GM21367 (cell line): ENCODE data around the gene SAP30BP.

Experiments used
- ATAC-seq: cut with Tn5 transposase; IDR thresholded peaks from one replicate; pipeline ENCODE4 v1.9.1; 2021; ENCODE audit not compliant: unreplicated experiment

SAP30BP gene

DNA sequence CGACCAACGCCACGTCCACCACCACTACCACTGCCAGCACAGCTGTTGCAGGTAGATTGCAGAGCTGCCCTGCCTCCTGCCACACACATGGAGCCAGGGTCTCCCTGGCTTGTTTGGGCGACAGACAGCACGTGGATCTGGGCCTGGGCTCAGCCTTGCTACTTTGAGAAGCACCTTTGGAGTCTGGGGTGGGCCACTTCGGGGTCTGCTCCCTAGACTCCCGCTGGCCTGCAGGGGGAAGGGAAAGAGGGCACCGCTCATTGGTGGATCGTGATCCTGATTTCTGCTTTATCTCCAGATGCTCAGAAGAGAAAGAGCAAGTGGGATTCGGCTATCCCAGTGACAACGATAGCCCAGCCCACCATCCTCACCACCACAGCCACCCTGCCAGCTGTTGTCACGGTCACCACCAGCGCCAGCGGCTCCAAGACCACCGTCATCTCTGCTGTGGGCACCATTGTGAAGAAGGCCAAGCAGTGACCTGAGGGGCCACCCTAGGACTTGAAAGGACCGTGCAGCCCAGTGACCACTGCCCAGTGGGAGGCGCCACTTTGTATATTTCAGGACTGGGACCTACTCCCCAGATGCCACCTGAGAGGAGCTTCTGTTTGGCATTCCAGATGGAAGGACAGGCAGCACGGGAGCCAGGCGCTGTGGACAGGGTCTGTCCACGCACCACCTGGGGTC lies 39.0 kb downstream of the SAP30BP start:
- no peak for ATAC-seq

DNA sequence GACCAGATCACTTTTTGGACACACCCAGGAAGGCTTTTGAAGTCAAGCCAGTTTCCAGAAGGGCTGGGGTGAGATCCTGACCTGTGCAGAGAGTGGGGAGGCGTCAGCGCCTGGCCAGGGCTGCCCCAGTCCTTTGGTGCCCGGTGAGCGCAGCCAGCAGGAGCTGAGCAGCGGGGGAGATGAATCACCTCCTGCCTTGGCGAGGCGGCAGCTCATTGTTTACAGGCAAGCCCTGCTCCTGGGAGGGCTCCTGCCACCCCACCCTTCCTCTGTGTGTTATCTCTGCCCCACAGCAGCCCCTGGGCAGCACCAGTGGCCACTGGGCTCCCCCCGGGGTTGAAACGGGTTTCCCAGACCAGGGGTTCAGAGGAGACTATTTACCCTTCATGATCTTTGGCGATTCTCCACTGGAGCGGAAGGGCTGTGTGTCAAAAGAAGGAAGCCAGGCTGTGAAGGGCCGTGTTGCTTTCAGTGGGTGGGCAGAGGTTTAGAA lies 40.0 kb downstream of the SAP30BP start:
- no peak for ATAC-seq

DNA sequence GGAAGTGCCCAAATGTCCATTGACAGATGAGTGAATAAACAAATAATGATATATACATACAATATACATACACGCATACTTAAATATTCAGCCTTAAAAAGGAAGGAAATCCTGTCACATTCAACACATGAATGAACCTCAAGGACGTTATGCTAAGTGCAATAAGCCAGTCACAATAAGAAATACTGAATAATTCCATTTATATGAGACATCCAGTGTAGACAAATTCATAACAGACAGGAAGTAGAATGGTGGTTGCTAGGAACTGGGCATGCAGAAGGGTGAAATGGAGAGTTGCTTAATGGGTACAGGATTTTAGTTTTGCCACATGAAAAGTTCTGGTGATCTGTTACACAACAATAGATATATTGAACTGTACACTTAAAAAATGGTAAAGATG lies 45.3 kb downstream of the SAP30BP start:
- no peak for ATAC-seq

DNA sequence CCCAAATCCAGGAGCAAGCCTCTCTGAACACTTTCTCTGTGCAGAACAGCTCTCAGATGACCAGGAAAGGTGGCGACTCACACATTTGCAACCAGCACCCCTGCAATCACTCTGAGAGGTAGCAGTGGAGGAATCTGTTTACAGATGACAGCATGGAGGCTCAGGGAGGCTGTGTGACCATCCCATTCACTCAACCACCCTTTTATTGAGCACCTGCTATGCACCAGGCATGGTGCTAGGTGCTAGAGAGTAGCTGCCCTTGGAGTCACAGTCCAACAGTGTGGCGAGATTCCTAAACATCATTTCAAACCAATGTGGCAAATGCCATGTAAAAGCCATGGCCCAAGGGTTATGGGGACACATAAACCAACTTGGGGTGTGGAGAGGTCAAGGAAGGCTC lies 52.6 kb downstream of the SAP30BP start:
- no peak for ATAC-seq

DNA sequence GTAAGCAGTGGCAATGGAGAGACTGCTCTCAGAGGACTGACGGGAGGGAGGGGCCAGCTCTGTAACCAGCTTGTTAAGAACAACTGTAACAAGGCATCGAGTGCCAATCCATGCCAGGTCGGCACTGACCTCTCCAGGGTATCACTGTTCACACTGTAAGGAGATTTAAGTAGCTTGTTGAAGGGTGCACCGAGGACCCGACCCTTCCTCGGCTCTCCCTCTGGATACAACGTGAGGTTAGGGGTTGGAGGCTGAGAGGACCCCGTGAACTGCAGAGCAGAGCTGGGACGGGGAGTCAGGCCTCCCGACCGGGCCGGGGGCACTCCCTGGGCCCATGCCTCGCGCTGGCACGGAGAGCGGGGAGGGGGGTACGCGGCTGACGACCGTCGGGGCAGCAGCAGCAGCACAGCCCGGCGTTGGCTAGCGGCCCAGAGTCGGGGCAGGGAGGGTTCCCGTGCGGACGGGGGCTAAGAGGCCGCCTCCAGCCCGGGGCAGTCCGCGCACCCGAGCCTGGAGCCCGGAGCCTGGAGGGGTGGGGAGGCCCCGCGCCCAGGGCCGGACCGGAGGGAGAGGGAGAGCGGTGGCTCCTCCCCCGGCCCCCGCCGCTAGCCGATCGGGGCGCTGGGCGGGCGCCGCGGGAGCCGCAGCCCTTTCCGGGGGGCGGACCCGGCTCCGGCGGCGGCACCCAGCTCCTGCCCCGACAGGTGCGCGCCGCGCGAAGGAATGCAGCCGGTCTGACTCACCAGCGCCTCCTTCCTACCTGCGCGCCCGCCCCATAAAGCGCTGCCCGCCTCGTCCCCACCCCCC lies 53.7 kb downstream of the SAP30BP start, which contains the start of gene ITGB4:
ITGB4 (plus strand) TSS at position 804 of the 807 bp plus-strand sequence. CDS start 3,245 bp downstream, outside the sequence.
- ATAC-seq, result no peak

DNA sequence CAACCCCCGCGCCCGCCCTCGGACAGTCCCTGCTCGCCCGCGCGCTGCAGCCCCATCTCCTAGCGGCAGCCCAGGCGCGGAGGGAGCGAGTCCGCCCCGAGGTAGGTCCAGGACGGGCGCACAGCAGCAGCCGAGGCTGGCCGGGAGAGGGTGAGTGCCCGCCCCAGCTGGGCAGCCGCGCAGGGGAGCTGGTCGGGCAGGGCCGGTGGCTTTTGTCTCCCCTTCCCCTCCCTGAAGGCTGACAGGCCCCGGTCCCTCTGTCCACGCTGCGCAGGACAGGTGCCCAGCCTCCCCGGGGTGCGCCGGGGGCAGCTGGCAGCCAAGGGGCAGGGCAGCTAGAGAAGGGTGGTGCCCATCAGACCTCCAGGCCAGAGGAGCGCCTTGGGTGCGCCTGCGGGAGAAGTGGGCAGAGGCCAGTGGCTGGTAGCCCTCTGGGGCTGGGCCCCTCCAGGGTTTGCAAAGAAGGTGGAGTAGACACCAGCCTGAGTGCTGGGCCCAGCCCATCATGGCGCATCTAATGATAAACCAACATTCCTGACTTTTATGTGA lies 54.4 kb downstream of the SAP30BP start:
- ATAC-seq, result no peak

DNA sequence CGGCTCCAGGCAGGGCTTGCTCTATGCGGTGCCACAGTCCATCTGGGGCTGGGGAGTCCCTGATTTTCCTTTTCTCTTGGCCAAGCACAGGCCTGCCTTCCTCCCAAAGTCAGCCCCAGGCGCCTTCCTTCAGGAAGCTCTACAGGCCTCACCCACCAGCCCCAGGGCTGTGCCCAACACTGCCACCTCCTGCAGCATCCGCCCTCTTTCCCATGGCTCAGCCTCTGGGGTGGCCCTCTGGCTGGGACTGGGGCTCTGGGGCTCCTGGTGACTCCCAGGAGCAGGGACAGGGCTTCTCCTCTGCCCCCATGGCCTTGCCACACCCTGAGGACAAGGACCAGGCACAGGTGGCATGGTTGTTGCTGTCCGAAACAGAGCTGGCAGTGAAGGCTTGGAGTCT lies 54.9 kb downstream of the SAP30BP start:
- no peak for ATAC-seq

DNA sequence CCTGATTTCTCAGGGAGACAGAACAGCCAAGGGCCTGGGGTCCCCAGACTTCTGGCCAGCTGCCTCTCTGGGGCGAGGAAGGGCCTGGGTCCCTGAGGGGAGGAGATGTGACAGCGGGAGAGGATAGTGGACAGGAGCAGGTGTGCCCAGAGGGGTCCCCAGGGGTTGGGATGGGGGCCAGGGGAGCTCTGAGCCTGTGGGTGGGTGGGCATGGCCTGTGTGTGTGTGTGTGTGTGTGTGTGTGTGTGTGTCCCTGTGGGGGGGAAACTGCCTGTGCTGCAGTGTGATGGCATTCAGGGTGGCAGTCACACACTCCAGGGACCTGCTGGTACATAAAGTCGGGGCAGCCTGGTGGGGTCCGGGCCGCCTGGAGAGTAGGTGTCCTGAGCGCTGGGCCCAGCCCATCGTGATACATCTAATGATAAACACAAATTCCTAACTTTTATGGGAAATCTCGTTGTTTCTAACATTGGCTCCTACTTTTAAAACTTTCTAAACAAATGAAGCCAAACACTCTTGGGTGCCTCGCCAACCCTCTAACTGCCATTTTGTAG lies 55.5 kb downstream of the SAP30BP start:
- no peak for ATAC-seq

DNA sequence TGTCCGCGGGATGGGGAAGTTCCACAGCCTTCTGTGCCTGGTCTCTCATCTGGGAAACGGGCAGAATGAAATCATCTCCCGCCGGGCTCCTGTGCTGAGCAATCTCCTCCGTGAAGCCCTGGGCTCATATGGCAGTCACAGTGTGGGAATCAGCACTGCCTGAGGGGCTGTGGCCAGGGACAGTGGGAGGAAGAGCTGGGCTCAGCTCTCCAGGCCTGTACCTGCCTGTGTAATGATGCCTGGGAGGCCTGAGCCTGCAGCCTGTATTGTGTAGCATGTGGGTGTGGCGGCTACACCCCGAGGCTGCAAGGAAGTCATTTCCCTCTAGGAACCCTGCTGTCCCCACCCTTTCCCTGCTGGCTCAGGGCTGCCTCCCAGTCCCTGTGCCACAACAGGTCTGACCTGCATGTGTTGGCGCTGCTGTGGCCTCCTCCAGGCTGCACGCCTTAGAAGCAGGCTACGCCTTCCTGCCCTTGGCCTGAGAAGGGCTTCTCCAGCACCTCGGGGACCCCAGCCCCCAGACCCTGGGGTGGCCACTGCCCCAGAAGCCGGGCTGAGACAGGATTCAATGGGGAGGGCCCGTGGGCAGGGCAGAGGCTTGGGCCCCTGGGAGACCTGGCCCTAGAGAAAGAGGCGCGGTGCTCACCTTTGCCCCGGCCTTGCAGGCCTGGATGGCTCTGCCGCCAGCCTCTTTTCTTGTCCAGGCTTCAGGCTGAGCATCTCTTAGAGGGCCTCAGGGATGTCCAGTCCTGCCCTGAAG lies 56.2 kb downstream of the SAP30BP start:
- ATAC-seq, result no peak

DNA sequence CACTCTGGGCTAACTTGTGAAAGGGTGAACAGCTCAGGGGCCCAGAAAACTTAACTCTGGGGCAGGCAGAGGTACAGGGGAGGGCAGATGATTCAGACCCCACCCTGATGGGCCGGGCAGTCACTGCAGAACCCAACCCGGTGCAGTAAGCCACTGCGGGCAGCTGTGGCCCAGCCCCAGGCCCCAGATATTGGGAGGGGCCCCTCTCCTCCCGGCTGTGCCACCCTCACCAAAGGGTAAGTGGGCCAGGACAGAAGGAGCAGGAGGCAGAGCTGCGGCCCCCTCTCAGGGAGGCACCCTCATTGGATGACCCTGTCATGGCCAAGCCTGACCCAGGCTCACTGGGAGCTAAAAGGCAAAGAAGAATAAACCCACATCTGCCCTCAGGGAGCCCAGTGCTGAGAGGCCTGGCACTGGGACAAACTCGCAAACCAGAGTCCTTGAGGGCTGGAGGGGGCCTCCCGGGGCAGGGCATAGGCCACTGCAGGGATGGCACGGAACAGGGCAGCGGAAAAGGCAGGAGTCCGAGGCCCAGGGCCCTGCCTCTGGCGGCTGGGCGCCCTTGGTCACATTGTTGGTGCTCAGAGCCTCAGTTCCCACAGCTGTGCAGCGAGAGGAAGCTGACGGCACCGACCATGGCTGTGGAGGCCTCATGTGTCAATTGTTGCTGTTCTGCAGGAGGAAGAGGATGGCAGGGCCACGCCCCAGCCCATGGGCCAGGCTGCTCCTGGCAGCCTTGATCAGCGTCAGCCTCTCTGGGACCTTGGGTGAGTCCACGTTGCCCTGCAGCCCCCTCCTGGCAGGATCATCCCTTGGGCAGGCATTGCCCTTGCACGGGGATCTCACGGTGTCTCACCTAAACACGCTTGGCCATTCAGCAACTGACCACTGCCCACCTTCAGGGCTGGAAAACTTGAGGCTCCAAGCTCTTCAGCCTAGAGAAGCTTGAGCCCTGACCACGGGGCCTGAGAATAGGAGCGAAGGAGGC lies 57.2 kb downstream of the SAP30BP start:
- ATAC-seq, result no peak

DNA sequence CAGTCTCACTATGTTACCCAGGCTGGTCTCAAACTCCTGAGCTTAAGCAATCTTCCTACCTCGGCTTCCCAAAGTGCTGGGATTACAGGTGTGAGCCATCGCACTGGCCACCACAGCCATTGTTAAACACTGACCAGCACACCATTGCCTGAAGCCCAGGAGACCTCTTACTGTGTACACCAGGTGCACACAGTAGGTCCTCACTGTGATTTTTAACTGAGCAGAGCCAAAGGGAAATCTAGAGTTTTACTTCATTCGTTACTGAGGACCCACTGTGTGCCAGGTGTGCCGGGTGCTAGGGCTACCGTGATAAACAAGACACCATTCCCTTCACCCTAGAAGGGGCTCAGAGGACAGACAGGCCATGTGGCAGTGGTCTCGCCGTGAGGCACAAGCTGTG lies 58.4 kb downstream of the SAP30BP start:
- ATAC-seq, result no peak

DNA sequence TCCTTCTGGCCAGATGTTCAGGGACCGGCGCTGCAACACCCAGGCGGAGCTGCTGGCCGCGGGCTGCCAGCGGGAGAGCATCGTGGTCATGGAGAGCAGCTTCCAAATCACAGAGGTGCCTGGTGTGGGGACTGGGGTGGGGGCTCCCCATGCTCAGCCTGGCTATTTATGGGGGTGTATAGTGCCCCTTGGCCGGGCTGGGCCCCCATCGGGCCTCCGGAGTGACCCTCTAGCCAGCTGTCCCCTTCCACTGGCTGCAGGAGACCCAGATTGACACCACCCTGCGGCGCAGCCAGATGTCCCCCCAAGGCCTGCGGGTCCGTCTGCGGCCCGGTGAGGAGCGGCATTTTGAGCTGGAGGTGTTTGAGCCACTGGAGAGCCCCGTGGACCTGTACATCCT lies 60.3 kb downstream of the SAP30BP start:
- ATAC-seq, result no peak

DNA sequence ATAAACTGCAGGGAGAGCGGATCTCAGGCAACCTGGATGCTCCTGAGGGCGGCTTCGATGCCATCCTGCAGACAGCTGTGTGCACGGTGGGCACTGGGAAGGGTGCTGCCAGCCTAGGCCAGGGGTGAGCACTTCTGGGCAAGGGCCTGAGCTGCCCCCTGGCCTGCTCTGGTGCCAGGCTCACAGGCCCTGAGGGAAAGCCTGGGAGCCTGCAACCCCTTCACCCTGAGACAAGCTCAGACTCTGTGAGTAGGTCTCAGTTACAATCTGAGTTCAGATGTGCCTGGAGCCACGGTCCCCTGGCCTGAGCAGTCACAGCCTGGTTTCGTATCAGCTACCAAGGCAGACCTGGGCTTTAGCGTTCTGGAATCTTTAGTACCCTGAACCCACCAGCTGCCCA lies 62.2 kb downstream of the SAP30BP start:
- no peak for ATAC-seq

DNA sequence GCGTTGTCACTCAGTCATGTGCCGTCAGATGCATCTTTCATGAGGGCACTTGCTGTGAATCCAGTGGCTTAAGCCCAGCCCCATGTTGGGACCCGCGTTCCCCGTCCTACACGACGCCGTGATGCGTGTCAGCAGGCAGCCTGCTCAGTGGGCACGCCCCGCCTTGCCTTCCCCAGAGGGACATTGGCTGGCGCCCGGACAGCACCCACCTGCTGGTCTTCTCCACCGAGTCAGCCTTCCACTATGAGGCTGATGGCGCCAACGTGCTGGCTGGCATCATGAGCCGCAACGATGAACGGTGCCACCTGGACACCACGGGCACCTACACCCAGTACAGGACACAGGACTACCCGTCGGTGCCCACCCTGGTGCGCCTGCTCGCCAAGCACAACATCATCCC lies 62.9 kb downstream of the SAP30BP start:
- no peak for ATAC-seq

DNA sequence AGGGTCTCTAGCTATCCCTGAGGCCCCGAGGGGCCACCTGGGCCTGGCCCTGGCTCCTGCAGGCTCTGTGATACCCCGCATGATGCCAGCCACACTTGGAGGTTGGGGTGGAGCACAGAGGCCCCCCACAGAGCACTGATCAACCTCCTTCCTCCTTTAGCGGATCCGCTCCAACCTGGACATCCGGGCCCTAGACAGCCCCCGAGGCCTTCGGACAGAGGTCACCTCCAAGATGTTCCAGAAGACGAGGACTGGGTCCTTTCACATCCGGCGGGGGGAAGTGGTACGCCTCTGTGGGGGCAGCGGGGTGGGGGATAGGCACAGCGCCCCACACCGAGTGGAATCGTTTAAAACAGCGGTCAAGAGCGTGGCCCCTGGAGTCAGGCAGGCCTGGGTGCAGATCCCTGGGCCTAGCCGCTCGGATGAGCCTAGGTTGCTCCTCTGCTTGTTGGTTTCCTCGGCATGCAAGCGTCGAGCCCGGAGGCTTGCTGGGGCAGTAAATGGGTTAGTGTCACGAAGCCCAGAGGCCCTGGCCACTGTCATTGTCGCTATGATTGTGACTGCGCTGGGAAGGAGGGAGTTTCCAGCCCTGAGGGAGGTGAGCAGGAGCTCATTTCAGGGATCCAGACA lies 64.1 kb downstream of the SAP30BP start:
- no peak for ATAC-seq

DNA sequence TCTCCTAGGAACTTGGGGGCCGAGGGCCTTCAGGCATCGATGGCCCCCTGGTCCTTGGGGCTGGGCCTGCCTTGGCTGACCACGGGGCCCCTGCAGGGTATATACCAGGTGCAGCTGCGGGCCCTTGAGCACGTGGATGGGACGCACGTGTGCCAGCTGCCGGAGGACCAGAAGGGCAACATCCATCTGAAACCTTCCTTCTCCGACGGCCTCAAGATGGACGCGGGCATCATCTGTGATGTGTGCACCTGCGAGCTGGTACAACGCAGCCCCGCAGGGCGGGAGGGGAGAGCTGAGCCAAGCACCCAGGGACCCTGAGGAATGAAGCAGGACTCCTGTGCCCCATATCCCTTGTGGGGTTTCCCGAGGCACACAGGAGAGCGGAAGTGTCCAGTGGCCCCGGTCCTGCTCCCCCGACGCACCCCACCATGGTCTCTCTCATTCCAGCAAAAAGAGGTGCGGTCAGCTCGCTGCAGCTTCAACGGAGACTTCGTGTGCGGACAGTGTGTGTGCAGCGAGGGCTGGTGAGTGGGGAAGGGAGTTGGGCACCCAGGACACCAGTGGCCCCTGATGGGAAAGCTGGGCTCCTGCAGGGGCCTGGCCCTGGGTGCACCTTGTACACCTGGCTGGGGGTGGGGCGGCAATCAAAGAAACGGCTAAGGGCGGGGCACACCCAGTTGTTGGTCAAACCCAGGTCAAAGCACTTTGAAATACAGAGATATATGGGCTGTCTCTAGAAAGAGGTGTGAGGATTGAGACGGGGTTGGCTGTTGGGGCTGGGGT lies 64.8 kb downstream of the SAP30BP start:
- no peak for ATAC-seq

DNA sequence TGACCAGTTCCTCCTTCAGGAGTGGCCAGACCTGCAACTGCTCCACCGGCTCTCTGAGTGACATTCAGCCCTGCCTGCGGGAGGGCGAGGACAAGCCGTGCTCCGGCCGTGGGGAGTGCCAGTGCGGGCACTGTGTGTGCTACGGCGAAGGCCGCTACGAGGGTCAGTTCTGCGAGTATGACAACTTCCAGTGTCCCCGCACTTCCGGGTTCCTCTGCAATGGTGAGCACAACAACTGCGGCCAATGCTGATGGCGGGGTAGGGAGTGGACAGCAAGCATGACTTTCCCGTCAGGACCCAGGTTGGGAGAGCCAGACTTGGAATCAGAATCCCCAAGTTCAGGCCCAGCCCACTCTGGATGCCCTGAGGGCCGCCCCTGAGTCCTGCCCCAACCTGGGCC lies 66.3 kb downstream of the SAP30BP start:
- no peak for ATAC-seq

DNA sequence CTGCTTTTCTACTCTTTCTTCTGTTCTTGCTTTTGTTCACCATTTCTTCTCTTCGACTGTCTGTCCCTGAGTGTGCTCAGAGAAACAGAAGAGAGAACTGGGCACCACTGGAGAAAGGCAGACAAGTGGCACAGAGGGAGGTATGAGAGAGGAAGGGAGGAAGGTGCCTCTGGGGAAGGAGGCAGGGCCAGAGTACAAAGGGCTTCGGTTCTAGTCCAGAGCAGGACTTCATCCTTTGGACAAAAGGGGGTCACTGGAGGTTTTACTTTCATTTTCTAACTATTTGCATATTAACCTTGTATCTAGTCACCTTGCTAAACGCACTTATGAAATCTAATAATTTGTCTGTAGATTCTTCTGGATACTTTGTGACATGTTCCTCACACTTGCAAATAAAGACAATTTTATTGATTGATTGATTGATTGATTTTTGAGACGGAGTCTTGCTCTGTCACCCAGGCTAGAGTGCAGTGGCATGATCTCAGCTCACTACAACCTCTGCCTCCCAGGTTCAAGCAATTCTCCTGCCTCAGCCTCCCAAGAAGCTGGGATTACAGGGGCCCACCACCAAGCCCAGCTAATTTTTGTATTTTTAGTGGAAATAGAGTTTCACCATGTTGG lies 67.6 kb downstream of the SAP30BP start:
- no peak for ATAC-seq
